H9 (cell line): ENCODE measurements around the gene DYRK1A. TPM values are rescaled to one million over a fixed set of nuclear protein-coding genes. Genes with fewer than 3 reads are reported as not detected.

Source experiments
- DNase-seq: peaks from one replicate; pipeline ENCODE4 v3.0.0-alpha.2; 2017
- H2AFZ ChIP-seq: one replicate; pipeline ENCODE4 v1.6.1; 2013; ENCODE audit warnings: mild to moderate bottlenecking, low read length, control low read depth, moderate library complexity
- H2AK5ac ChIP-seq: 2 replicates; pipeline ENCODE4 v1.6.1; 2013; ENCODE audit warnings: low read length, control low read depth, mixed read lengths; ENCODE audit not compliant: insufficient read length
- H2BK120ac ChIP-seq: one replicate; pipeline ENCODE4 v1.6.1; 2013; ENCODE audit warnings: low read depth, mild to moderate bottlenecking, low read length, control low read depth, inconsistent platforms; ENCODE audit not compliant: poor library complexity, severe bottlenecking
- H2BK12ac ChIP-seq: 2 replicates; pipeline ENCODE4 v1.6.1; 2013; ENCODE audit warnings: low read length, control low read depth, mixed read lengths, low read depth; ENCODE audit not compliant: insufficient read length
- H2BK15ac ChIP-seq: 2 replicates; pipeline ENCODE4 v1.6.1; 2013; ENCODE audit warnings: low read depth, low read length, control low read depth
- H2BK20ac ChIP-seq: one replicate; pipeline ENCODE4 v1.6.1; 2013; ENCODE audit warnings: low read depth, mild to moderate bottlenecking, low read length, control low read depth, inconsistent platforms; ENCODE audit not compliant: poor library complexity, severe bottlenecking
- H2BK5ac ChIP-seq: 2 replicates; pipeline ENCODE4 v1.6.1; 2013; ENCODE audit warnings: low read length, control low read depth, mixed read lengths; ENCODE audit not compliant: insufficient read length
- H3K14ac ChIP-seq: 2 replicates; pipeline ENCODE4 v1.6.1; 2013; ENCODE audit warnings: low read length, control low read depth; ENCODE audit not compliant: insufficient read depth
- H3K18ac ChIP-seq: 2 replicates; pipeline ENCODE4 v1.6.1; 2013; ENCODE audit warnings: low read depth, mild to moderate bottlenecking, mixed read lengths, low read length, control low read depth; ENCODE audit not compliant: insufficient read length
- H3K23ac ChIP-seq: 2 replicates; pipeline ENCODE4 v1.6.1; 2013; ENCODE audit warnings: low read length, control low read depth, mixed read lengths, low read depth; ENCODE audit not compliant: insufficient read length
- H3K23me2 ChIP-seq: 2 replicates; pipeline ENCODE4 v1.6.1; 2013; ENCODE audit warnings: low read depth, mild to moderate bottlenecking, mixed read lengths, low read length, control low read depth; ENCODE audit not compliant: insufficient read length, poor library complexity, severe bottlenecking
- H3K27ac ChIP-seq: 2 replicates; pipeline ENCODE4 v1.5.1; 2013; ENCODE audit warnings: low read length, control low read depth, mixed read lengths, low read depth; ENCODE audit not compliant: insufficient read length
- H3K27me3 ChIP-seq: 2 replicates; pipeline ENCODE4 v1.6.1; 2013; ENCODE audit warnings: low read length, control low read depth, inconsistent platforms; ENCODE audit not compliant: insufficient read depth
- H3K4ac ChIP-seq: 2 replicates; pipeline ENCODE4 v1.6.1; 2013; ENCODE audit warnings: low read depth, mild to moderate bottlenecking, control low read depth, inconsistent platforms, low read length, moderate library complexity
- H3K4me1 ChIP-seq: 2 replicates; pipeline ENCODE4 v1.6.1; 2013; ENCODE audit warnings: low read length, control low read depth, inconsistent platforms; ENCODE audit not compliant: insufficient read depth
- H3K4me2 ChIP-seq: 2 replicates; pipeline ENCODE4 v1.6.1; 2013; ENCODE audit warnings: low read length, control low read depth, mixed read lengths; ENCODE audit not compliant: insufficient read length, insufficient read depth
- H3K56ac ChIP-seq: 2 replicates; pipeline ENCODE4 v1.6.1; 2013; ENCODE audit warnings: low read depth, mild to moderate bottlenecking, mixed read lengths, low read length, control low read depth; ENCODE audit not compliant: insufficient read length
- H3K79me1 ChIP-seq: 2 replicates; pipeline ENCODE4 v1.6.1; 2013; ENCODE audit warnings: low read depth, mild to moderate bottlenecking, moderate library complexity, low read length, control low read depth, inconsistent platforms; ENCODE audit not compliant: insufficient read depth, poor library complexity, severe bottlenecking
- H3K79me2 ChIP-seq: 2 replicates; pipeline ENCODE4 v1.6.1; 2013; ENCODE audit warnings: low read length, control low read depth, inconsistent platforms; ENCODE audit not compliant: insufficient read depth
- H3K9ac ChIP-seq: 2 replicates; pipeline ENCODE4 v1.6.1; 2013; ENCODE audit warnings: low read length, control low read depth, mixed read lengths; ENCODE audit not compliant: insufficient read length; ENCODE audit errors: extremely low read depth
- H3K9me3 ChIP-seq: one replicate; pipeline ENCODE4 v1.6.1; 2013; ENCODE audit warnings: low read depth, low read length, inconsistent platforms; ENCODE audit not compliant: control insufficient read depth
- H3T11ph ChIP-seq: one replicate; pipeline ENCODE4 v1.6.1; 2013; ENCODE audit warnings: mild to moderate bottlenecking, low read length, control low read depth, inconsistent platforms
- H4K20me1 ChIP-seq: one replicate; pipeline ENCODE4 v1.6.1; 2013; ENCODE audit not compliant: control insufficient read depth, insufficient read length, insufficient read depth
- H4K5ac ChIP-seq: 2 replicates; pipeline ENCODE4 v1.6.1; 2013; ENCODE audit warnings: low read depth, mild to moderate bottlenecking, mixed read lengths, low read length, control low read depth; ENCODE audit not compliant: insufficient read length
- H4K8ac ChIP-seq: replicated peaks from 2 replicates; pipeline ENCODE4 v1.6.1; 2013; ENCODE audit warnings: low read length, control low read depth, mixed read lengths, low read depth; ENCODE audit not compliant: insufficient read length
- H4K91ac ChIP-seq: 2 replicates; pipeline ENCODE4 v1.6.1; 2013; ENCODE audit warnings: low read depth, mild to moderate bottlenecking, moderate library complexity, mixed read lengths, low read length, control low read depth; ENCODE audit not compliant: insufficient read length
- H3K27ac Mint-ChIP-seq, 3 experiments: 2 replicates in 2 of 3; 3 replicates in 1 of 3; pipeline ENCODE4 v1.8.0; 2020 to 2021; ENCODE audit warnings: mixed read lengths in 3 of 3, mild to moderate bottlenecking in 1 of 3, moderate library complexity in 1 of 3
- H3K27me3 Mint-ChIP-seq: 2 replicates; pipeline ENCODE4 v1.8.0; 2021; ENCODE audit warnings: low read depth, mild to moderate bottlenecking, moderate library complexity, mixed read lengths
- H3K36me3 Mint-ChIP-seq, 3 experiments: 2 replicates in 2 of 3; 3 replicates in 1 of 3; pipeline ENCODE4 v1.8.0; 2020 to 2021; ENCODE audit warnings: low read depth in 3 of 3, mixed read lengths in 3 of 3; ENCODE audit not compliant: insufficient read depth in 1 of 3
- H3K4me1 Mint-ChIP-seq, 2 experiments: 2 replicates each; pipeline ENCODE4 v1.8.0; 2020; ENCODE audit warnings: mixed read lengths in 2 of 2
- H3K4me3 Mint-ChIP-seq, 2 experiments: 2 replicates in 1 of 2; 3 replicates in 1 of 2; pipeline ENCODE4 v1.8.0; 2020 to 2021; ENCODE audit warnings: mild to moderate bottlenecking in 2 of 2, mixed read lengths in 2 of 2, moderate library complexity in 1 of 2
- H3K9me3 Mint-ChIP-seq, 2 experiments: 2 replicates in 1 of 2; 3 replicates in 1 of 2; pipeline ENCODE4 v1.8.0; 2020; ENCODE audit warnings: mild to moderate bottlenecking in 2 of 2, mixed read lengths in 2 of 2, moderate library complexity in 1 of 2
- CTCF ChIP-seq: fragments of 200-600 bp; sonication (generic); conservative IDR thresholded peaks from 3 replicates; pipeline ENCODE4 v1.8.0; 2021; ENCODE audit warnings: antibody characterized with exemption, mild to moderate bottlenecking
- WGBS: extraction: QIAGEN DNeasy Blood & Tissue Kit; methylation state at CpG from one replicate; pipeline ENCODE4 v1.1.7; 2013; ENCODE audit warnings: missing lambda C conversion rate, low lambda C conversion rate, mixed read lengths; ENCODE audit not compliant: insufficient read length; ENCODE audit errors: extremely low coverage; 5-methylcytosine and 5-hydroxymethylcytosine counted together
- total RNA-seq: library from RNA; stranded (reverse); gene quantifications from 2 replicates; pipeline ENCODE4 v1.2.1, GENCODE V29; 2021

The DYRK1A gene
- total RNA-seq, 1 experiment from 2014 or later = 73.6 TPM

GRCh38 chr21:37532868-37533780 is 166.6 kb downstream of the DYRK1A start:
- Histone ChIP-seq H3K23me2 (no peaks in the 10 kb centered on the region), H3K79me2 (no peaks in the 10 kb centered on the region), H3K9me3 (no peaks in the 10 kb centered on the region), H3K27ac (no peak overlapping the region), H2AK5ac (no peak overlapping the region), H3K27me3 (no peaks in the 10 kb centered on the region), H4K8ac (no peak overlapping the region), H3K79me1 (no peaks in the 10 kb centered on the region), H2BK120ac (no peak overlapping the region), H3K4me2 (no peak overlapping the region), H3K23ac (no peak overlapping the region), H2BK12ac (no peak overlapping the region), H3K18ac (no peak overlapping the region), H3K9ac (no peak overlapping the region), H4K5ac (no peak overlapping the region), H2BK15ac (no peak overlapping the region), H3K14ac (no peak overlapping the region), H3K4ac (no peak overlapping the region), H2AFZ (no peak overlapping the region), H2BK20ac (no peak overlapping the region), H3T11ph (no peak overlapping the region), H3K56ac (no peak overlapping the region), H4K91ac (no peak overlapping the region), H3K4me1 (no peaks in the 10 kb centered on the region), H4K20me1 (no peaks in the 10 kb centered on the region), H2BK5ac (no peak overlapping the region)
- WGBS = no CpG with 5 or more reads among the region's 20 CpGs
- Mint-ChIP-seq H3K27ac (no peak overlapping the region), H3K27me3 (no peaks in the 10 kb centered on the region; the same call in 1 of the 2 replicates), H3K36me3 (peaks cover 6 to 19% (median 16%) of the 10 kb centered on the region in 3 experiments; a peak in 6 of 7 replicates), H3K9me3 (peaks cover 10 to 20% of the 10 kb centered on the region in 2 experiments), H3K4me3 (no peak overlapping the region), H3K4me1 (peaks cover 10 to 15% of the 10 kb centered on the region in 2 experiments)
- no peak for DNase-seq
- TF ChIP-seq CTCF = peak; percentile 37; the same call in 2 of the 3 replicates
